ENCODE measurements around the gene SLC7A8. TPM values are rescaled to one million over a fixed set of nuclear protein-coding genes. Genes with fewer than 3 reads are reported as not detected.

SLC7A8 gene
- total RNA-seq, 1 experiment from 2014 or later, result 0.13 TPM

DNA sequence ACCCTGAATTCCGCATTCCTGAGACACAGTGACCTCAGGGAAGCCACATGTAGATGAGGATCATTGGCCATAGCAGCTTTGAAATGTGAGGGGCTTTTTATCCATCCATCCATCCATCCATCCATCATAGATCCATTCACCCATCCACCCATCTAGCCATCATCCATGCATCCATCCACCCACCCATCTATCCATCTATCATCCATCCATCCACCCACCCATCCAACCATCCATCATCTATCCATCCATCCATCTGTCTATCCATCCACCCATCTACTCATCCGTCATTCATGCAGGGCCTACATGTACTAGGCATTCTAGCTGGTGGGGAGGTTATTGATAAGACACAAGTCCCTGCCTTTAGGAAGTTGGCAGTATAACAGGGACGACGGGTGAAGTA is 36.5 kb downstream of the SLC7A8 start:
- H3K36me3 ChIP-seq, result no peaks in the 10 kb centered on the region
- no peak for DNase-seq
- H3K27me3 ChIP-seq, result no peaks in the 10 kb centered on the region
- H3K9me3 ChIP-seq, result no peaks in the 10 kb centered on the region
- H3K4me3 ChIP-seq, result no peak overlapping the region

DNA sequence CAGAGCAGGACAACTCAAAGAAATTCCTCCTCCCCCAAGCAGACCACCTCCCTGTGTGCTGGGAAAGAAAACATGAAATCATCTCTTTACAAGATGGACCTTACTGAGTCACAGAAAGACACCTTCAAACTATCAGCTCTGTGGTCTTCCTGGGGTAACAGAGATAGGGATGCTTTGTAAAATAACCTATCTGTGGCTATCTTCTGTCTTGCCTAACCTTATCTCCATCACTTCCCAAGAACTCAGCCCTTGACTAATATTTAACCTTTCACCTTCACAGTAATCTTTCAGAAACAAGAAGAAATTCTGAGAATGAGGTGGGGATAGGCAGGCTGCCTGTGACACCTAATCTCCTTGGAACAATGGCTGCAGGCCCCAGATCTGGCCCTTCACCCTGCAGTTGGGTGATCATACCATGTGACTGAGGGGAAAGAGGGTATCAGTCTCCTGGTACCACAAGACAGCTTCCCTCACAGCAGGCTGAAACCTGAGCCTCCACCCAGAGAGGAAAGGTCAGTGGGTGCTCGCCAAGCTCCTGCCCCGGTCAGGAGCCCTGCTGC is 37.0 kb downstream of the SLC7A8 start:
- Histone ChIP-seq H3K36me3 (no peaks in the 10 kb centered on the region), H3K27me3 (no peaks in the 10 kb centered on the region), H3K9me3 (no peaks in the 10 kb centered on the region), H3K4me3 (no peak overlapping the region)
- no peak for DNase-seq

DNA sequence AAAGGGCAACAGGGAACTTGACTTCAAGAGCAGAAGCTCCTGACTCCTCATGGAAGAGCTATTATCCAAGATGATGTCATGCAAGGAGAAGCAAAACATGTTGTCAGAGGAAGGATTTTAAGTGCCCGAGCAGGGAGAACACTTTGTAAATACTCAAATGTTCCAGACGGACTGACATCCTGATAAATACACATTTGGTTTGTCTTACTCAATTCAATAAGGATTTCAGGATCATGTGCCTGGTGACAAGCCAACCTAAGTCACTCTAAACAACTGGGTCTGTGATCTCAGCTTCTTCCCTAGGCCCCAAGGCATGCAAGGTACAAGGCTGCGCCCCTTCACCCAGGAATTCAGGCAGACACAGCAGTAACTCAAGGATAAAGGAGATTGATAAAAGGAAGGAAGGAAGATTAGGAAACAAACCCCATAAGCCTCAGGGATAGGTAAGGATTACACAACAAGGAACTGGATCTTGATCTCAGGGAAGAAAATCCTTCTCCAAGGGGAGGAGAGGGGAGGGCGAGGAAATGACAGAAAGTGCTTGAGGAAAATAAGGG is 37.6 kb downstream of the SLC7A8 start:
- H3K27me3 ChIP-seq, result no peaks in the 10 kb centered on the region
- H3K4me3 ChIP-seq, result no peak overlapping the region
- no peaks in the 10 kb centered on the region for H3K9me3 ChIP-seq
- H3K36me3 ChIP-seq, result no peaks in the 10 kb centered on the region
- no peak for DNase-seq

DNA sequence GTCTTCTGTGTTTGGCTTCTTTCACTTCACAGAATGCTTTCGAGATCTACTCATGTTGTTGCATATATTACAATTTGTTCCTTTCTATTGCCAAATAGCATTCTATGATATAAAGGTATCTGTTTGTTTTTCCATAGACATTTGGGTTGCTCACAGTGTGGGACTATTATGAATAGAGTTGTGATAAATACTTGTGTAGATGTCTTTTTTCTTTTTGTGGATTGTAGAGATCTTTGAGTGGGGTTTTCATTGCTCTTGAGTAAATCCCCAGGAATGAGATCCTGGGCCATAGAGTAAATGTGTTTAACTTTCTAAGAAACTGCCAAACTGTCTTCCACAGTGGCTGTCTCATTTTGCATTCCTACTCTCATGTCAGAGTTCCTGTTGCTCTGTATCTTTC is 39.5 kb downstream of the SLC7A8 start:
- Histone ChIP-seq H3K27me3 (no peaks in the 10 kb centered on the region), H3K9me3 (no peaks in the 10 kb centered on the region), H3K36me3 (no peaks in the 10 kb centered on the region), H3K4me3 (no peak overlapping the region)
- DNase-seq, result no peak

DNA sequence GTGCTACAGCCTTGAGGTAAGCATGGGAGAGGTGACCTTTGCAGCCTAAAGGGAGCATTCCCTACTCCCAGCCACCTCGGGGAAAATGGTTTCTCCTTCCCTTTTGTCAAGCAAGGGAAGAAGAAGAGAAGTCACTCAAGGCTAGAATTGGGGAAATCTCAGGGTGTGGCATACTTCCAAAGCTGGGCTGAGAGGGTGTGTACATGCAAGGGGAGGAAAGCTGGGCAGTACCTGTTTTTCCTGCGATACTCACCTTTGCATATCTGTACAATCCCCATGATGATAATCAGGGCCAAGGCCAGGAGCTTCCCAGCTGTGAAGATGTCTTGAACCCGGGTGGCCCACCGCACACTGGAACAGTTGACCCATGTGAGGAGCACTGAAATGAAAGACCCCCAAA is 40.6 kb downstream of the SLC7A8 start:
- Histone ChIP-seq H3K4me3 (no peak overlapping the region), H3K36me3 (no peaks in the 10 kb centered on the region), H3K27me3 (no peaks in the 10 kb centered on the region), H3K9me3 (no peaks in the 10 kb centered on the region)
- DNase-seq, result no peak

DNA sequence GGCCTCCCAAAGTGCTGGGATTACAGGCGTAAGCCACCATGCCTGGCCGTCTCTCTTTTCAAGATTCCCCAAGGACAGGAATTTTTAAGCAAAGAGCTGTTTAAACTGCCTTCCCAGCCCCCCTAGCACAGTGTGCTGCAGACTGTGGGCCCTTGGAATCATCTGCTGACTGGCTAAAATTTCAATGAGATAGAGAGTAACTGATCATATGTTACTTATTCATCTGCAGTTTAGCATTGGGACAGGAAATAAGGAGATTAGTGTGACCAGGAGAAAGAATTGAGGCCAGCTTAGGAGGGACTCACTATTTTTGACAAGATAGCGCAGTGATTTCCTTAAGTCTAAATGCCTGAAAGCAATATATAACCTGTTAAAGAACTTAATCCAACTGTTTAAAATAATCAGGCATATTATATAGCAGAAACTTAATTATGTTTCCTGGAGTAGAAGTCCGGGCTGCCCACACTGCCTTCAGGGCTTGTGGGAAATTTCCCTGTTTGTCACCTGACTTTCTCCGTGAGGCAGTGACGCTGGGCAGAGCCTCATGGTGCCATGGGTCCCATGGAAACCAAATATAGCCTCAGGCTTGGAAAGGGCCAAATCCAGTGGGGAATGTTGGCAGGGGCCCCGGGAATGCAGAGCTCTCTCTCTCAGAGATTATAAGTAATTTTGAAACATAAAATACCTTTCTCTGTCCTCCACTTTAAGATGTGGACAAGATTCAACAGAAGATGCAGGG is 41.6 kb downstream of the SLC7A8 start:
- no peak overlapping the region for H3K4me3 ChIP-seq
- peak; percentile 64 for DNase-seq
- H3K27me3 ChIP-seq, result no peaks in the 10 kb centered on the region
- no peaks in the 10 kb centered on the region for H3K9me3 ChIP-seq
- H3K36me3 ChIP-seq, result no peaks in the 10 kb centered on the region

DNA sequence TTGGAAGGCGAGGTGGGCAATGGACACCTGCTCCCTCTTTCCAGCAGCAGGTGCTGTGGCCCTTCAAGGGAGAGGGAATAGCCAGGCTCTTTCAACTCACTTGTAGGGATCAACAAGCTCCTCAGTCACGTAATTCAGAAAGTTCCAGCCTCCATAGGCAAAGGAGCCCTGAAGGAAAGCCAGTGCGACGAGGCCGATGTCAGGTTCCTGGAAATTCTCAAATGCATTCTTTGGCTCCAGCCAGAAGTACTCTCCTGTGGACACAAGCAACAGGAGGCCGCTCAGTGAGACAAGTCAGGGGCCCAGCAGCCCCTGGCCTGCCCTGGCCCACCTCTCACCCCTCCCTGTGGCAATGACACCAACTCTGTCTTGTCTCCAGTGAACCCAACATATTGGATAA is 43.1 kb downstream of the SLC7A8 start:
- H3K27me3 ChIP-seq, result no peaks in the 10 kb centered on the region
- no peak for DNase-seq
- no peaks in the 10 kb centered on the region for H3K36me3 ChIP-seq
- no peaks in the 10 kb centered on the region for H3K9me3 ChIP-seq
- H3K4me3 ChIP-seq, result no peak overlapping the region

DNA sequence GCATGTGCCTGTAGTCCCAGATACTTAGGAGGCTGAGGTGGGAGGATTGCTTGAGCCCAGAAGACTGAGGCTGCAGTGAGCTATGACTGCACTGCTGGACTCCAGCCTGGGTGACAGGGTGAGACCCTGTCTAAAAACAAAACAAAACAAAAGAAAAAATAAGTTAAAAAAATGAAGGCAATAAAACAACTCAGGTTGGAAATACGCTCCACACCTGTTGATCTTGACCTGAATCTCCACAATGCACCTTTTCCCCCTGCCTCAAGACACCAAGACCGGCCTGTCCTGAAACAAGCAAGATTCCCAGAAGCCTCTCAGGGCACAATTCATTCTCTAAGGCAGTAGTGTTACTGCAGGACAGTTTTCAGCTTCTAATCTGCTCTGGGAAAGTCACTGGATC is 43.6 kb downstream of the SLC7A8 start:
- H3K36me3 ChIP-seq, result no peaks in the 10 kb centered on the region
- DNase-seq, result no peak
- H3K4me3 ChIP-seq, result no peak overlapping the region
- H3K9me3 ChIP-seq, result no peaks in the 10 kb centered on the region
- H3K27me3 ChIP-seq, result no peaks in the 10 kb centered on the region

DNA sequence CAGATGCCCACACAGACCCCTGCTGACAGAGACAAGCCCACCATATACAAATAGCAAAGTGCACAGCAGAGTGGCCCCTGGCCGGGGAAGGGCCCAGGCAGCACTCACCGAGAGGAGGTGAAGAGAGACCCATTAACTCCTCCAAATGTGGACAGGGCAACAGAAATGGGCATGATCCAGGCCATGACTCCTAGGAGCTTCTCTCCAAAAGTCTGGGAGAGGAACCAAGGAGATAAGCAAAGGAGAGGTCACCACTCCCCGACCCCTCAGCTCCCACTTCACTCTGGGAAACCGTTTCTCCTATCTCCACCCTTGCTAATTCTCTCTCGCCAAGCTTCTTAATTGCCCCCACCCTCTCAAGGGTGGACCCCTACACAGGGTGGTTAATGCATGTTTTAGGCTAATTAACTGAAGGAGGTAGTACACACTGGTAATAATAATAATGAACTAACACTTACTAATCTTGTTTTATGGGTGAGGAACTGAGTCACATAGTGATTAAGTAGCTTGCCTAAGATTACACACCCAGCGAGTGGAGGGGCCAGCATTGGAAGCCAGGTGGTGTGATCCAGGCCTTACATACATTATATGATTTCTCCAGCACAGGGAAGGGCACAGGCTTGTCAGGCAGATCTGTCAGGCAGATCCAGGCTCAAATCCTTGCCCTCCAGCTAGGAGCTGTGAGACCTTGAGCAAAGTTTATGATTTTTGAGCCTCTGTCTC is 45.5 kb downstream of the SLC7A8 start:
- no peak for DNase-seq
- Histone ChIP-seq H3K36me3 (no peaks in the 10 kb centered on the region), H3K4me3 (no peak overlapping the region), H3K27me3 (no peaks in the 10 kb centered on the region), H3K9me3 (no peaks in the 10 kb centered on the region)

DNA sequence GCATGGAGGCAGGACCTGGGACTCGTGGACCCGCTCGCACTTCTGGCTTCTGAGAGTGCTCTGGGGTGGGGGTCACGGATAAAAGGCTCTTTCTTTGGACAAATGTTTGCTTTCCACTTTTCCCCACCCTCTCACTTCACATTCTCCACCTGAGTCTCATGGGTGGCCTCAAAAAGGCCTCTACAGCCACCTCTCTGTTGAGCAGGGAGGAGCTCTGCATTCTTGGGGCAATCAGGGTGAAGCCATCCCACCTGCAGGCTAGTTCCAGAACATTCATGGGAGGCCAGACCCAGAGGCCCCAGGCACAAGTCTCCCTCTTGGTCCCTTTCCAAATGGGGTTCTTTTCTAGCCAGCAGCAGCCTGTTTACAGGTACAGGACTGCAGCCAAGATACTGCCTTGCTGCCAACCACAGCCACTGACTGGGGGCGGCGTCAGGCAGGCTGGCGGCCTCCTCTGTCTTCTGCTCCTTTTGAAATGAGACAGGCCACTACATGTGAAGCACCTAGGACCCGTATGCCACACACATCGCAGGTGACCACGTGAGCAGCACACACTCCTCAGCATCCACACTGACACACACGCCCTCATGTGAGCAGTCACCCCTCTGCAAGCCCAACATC is 46.2 kb downstream of the SLC7A8 start:
- Histone ChIP-seq H3K36me3 (no peaks in the 10 kb centered on the region), H3K4me3 (no peak overlapping the region), H3K9me3 (no peaks in the 10 kb centered on the region), H3K27me3 (no peaks in the 10 kb centered on the region)
- no peak for DNase-seq

DNA sequence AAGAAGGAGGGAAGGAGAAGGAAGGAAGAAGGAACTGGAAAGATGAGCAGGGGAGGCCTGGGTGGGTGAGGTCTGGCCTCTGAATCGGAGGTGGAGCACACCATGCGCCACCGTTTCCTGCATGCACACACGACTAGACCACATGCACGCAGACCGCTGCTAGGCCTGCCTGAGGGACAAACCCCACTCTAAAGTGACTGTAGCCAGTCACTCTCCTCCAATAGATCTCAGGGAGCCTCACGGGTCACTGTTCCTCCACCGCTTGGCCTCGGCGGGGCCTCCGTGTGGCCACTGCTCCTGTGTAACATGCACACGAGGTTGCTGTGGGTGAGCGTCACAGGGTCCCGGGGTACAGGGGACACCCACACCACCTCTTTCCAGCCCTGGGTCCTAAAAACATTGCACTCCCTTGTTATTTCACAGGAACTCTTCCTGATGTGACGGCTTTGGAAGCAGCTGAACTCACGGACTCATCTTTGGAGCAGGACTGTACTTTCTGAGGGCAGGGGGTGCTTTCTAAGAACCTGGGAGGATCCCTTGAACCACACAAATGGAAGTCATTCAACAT is 46.8 kb downstream of the SLC7A8 start:
- Histone ChIP-seq H3K36me3 (no peaks in the 10 kb centered on the region), H3K27me3 (no peaks in the 10 kb centered on the region), H3K4me3 (no peak overlapping the region), H3K9me3 (no peaks in the 10 kb centered on the region)
- DNase-seq, result no peak

DNA sequence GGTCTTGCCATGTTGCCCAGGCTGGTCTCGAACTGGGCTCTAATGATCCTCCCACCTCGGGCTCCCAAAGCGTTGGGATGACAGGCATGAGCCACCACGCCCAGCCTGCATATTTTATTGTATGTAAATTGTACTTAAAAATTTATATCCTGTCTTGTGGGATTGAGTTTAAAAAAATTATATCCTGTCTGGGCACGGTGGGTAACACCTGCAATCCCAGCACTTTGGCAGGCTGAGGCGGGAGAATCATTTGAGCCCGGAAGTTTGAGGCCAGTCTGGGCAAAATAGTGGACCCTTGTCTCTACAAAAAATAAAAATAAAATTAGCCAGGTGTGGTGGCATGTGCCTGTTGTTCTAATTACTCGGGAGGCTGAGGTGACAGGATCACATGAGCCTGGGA is 50.5 kb downstream of the SLC7A8 start:
- no peaks in the 10 kb centered on the region for H3K9me3 ChIP-seq
- H3K27me3 ChIP-seq, result no peaks in the 10 kb centered on the region
- no peak for DNase-seq
- no peaks in the 10 kb centered on the region for H3K36me3 ChIP-seq
- H3K4me3 ChIP-seq, result no peak overlapping the region

DNA sequence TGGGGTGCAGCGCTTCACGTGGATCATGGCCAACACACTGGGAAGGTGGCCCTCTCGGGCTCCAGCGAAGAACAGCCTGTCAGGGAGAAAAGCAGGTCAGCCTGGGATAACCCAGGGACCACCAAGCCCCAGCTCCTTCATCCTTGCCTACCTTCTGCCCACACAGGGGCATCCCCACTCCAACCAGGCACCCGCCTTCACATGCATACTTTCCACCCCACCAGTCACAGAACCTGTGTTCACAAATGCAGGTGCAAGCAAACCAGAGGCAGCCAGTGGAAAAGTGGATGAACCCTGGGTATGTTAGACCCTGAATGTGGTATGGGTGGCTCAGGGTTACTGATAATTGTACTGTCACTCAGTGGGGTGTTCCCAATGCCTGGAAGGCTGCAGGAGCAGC is 52.0 kb downstream of the SLC7A8 start:
- no peaks in the 10 kb centered on the region for H3K27me3 ChIP-seq
- no peaks in the 10 kb centered on the region for H3K36me3 ChIP-seq
- H3K4me3 ChIP-seq, result no peak overlapping the region
- no peaks in the 10 kb centered on the region for H3K9me3 ChIP-seq
- DNase-seq, result no peak

DNA sequence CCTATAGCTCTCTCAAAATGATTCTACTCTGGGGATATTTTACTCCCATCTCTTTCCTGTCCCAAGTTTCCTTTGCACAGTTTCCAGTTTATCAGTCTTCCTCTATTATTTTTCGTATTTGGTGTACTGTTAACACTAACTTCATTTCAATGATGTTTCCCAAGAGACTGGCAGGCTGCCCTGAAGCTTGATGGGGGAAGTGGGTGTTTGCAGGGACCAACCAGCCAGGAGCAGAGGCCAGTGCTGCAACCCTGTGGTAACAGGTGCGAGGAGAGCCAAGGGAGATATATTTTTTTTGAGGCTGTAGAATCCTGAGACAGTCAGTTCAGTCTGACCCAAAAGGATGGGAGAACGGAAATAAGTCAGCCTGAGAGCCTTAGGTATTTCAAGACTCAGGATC is 52.6 kb downstream of the SLC7A8 start:
- no peak for DNase-seq
- Histone ChIP-seq H3K36me3 (no peaks in the 10 kb centered on the region), H3K27me3 (no peaks in the 10 kb centered on the region), H3K9me3 (no peaks in the 10 kb centered on the region), H3K4me3 (no peak overlapping the region)

DNA sequence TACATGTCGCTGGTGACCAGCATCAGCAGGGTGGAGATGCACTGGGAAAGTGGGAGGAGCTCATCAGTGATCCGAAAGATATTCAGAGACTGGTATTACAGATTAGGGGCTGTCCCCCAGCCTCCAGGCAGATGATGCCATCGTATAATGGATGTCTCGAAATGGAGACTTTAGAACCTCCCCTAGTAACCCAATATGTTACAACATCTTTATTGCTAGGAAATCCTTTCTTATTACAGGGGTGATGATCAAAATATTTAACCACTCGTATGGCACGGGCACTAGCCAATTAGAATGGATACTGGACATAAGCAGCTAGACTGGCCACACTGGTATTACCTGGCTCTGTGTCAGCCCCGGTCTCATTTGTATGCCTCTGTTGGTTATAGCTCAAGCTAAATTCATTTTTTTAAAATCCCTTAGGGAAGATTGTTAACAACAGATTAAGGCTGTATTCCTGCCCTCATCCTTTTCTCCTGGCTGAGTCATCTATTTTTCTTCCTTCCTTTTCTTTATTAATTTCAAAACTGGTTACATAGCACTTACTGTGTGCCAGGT is 53.6 kb downstream of the SLC7A8 start:
- H3K4me3 ChIP-seq, result no peak overlapping the region
- DNase-seq, result no peak
- no peaks in the 10 kb centered on the region for H3K27me3 ChIP-seq
- no peaks in the 10 kb centered on the region for H3K9me3 ChIP-seq
- H3K36me3 ChIP-seq, result no peaks in the 10 kb centered on the region

DNA sequence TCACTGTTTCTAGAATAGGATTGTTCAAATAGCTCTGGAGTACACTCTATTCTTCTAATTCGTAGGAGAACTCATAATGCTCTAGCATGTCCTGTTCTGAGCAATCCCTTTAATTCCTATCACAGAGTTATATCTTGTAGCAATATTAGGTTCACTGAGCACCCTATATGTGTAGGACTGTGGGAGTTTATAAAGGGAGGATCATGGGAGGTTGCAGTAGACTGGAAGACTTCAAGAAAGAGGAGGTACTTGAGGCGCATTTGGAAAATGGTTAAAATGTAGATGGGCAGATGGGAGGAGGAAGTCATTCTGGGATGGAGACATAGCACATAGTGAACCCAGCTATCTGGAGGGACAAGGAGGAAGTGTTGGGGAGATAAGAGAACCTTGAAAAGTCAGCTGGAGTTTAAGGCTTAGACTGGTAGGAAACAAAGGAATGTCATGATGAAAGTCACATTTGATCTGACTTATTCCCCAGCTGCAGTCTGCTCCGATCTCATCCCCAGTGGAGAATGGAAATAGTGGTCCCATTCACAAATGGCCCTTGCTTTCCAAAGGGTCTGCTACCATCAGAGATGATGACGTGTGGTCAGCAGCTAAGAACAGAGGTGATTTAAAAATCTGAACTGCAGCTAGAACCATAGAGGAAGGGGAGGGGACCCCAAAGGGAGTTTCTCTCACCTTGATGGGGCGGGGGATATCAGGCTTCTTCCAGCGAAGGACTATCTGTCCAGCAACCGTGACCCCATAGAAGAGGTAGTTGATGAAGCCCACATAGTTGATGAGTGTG is 54.3 kb downstream of the SLC7A8 start:
- DNase-seq, result no peak
- H3K36me3 ChIP-seq, result no peaks in the 10 kb centered on the region
- no peaks in the 10 kb centered on the region for H3K9me3 ChIP-seq
- H3K4me3 ChIP-seq, result no peak overlapping the region
- H3K27me3 ChIP-seq, result no peaks in the 10 kb centered on the region

Data from MG63 (cell line).